ENCODE data around the gene CASP10.

CASP10 gene

GRCh38 chr2:201182650-201183364 is at the start of gene CASP10:
TSS of gene CASP10 (plus strand) at chr2:201183141. CDS start at chr2:201185778, 2,637 bp downstream.
- H3K27ac ChIP-seq (ENCODE audit: low read length): peak within 1 kb of the TSS; percentile 79
- peak within 1 kb of the TSS; percentile 79 for H3K4me2 ChIP-seq (ENCODE audit: insufficient read depth, low read length)
- peak; percentile 87 for ATAC-seq (ENCODE audit: insufficient read depth, low read depth)
- H3K9me3 ChIP-seq (ENCODE audit: insufficient read depth, low read length, severe bottlenecking): peaks cover 4% of the 10 kb centered on the region
- no peaks in the 10 kb centered on the region for H4K20me1 ChIP-seq (ENCODE audit: insufficient read depth, low read length)
- peak within 1 kb of the TSS; percentile 51 to 65 for H3K4me3 ChIP-seq (ENCODE audit: low read depth in 1 of 2, low read length in 2 of 2)
- peaks cover 26% of the 10 kb centered on the region for H3K79me2 ChIP-seq (ENCODE audit: insufficient read depth, low read length)
- no peaks in the 10 kb centered on the region for H3K27me3 ChIP-seq (ENCODE audit: insufficient read depth, low read length, poor library complexity)
- H2AFZ ChIP-seq (ENCODE audit: low read depth, low read length): peak within 1 kb of the TSS; percentile 83
- peaks cover 33% of the 10 kb centered on the region for H3K4me1 ChIP-seq (ENCODE audit: insufficient read depth, low read length)
- peak within 1 kb of the TSS; percentile 65 for H3K9ac ChIP-seq (ENCODE audit: low read depth, low read length)
- peak; percentile 44 for DNase-seq
- peaks cover 11% of the 10 kb centered on the region for H3K36me3 ChIP-seq (ENCODE audit: insufficient read depth, low read length)
- peak; percentile 76 for TF ChIP-seq CTCF (IDR thresholded peaks at IDR 0.05; ENCODE audit: borderline replicate concordance, extremely low read depth, low read length, poor library complexity, severe bottlenecking)
- no peak for TF ChIP-seq EZH2 (IDR thresholded peaks at IDR 0.05; ENCODE audit: borderline replicate concordance, low read depth, low read length, severe bottlenecking)

- H3K27me3 ChIP-seq (ENCODE audit: insufficient read depth, low read length, poor library complexity): no peaks in the 10 kb centered on the region
- H3K4me3 ChIP-seq (ENCODE audit: low read depth in 1 of 2, low read length in 2 of 2): no peak overlapping the region
- no peaks in the 10 kb centered on the region for H3K4me1 ChIP-seq (ENCODE audit: insufficient read depth, low read length)
- H3K4me2 ChIP-seq (ENCODE audit: insufficient read depth, low read length): no peak overlapping the region
- TF ChIP-seq CTCF (IDR thresholded peaks at IDR 0.05; ENCODE audit: borderline replicate concordance, extremely low read depth, low read length, poor library complexity, severe bottlenecking) (no peak), EZH2 (IDR thresholded peaks at IDR 0.05; ENCODE audit: borderline replicate concordance, low read depth, low read length, severe bottlenecking) (no peak)
- H4K20me1 ChIP-seq (ENCODE audit: insufficient read depth, low read length): no peaks in the 10 kb centered on the region
- no peak overlapping the region for H3K9ac ChIP-seq (ENCODE audit: low read depth, low read length)
- DNase-seq: no peak
- H3K79me2 ChIP-seq (ENCODE audit: insufficient read depth, low read length): peaks cover 6% of the 10 kb centered on the region; the same call in 1 of the 2 replicates
- no peak for ATAC-seq (ENCODE audit: insufficient read depth, low read depth)
- no peak overlapping the region for H2AFZ ChIP-seq (ENCODE audit: low read depth, low read length)
- H3K27ac ChIP-seq (ENCODE audit: low read length): no peak overlapping the region
- peaks cover 44% of the 10 kb centered on the region for H3K36me3 ChIP-seq (ENCODE audit: insufficient read depth, low read length)
- H3K9me3 ChIP-seq (ENCODE audit: insufficient read depth, low read length, severe bottlenecking): no peaks in the 10 kb centered on the region
These were observed 47.6 kb upstream of the CASP10 start for GRCh38 chr2:201135386-201135785.

- no peaks in the 10 kb centered on the region for H4K20me1 ChIP-seq (ENCODE audit: insufficient read depth, low read length)
- peaks cover 44% of the 10 kb centered on the region for H3K36me3 ChIP-seq (ENCODE audit: insufficient read depth, low read length)
- TF ChIP-seq EZH2 (IDR thresholded peaks at IDR 0.05; ENCODE audit: borderline replicate concordance, low read depth, low read length, severe bottlenecking) (no peak), CTCF (IDR thresholded peaks at IDR 0.05; ENCODE audit: borderline replicate concordance, extremely low read depth, low read length, poor library complexity, severe bottlenecking) (no peak)
- H3K9me3 ChIP-seq (ENCODE audit: insufficient read depth, low read length, severe bottlenecking): no peaks in the 10 kb centered on the region
- no peak overlapping the region; the same call in 1 of the 2 replicates for H3K27ac ChIP-seq (ENCODE audit: low read length)
- H3K79me2 ChIP-seq (ENCODE audit: insufficient read depth, low read length): no peaks in the 10 kb centered on the region
- no peak overlapping the region for H2AFZ ChIP-seq (ENCODE audit: low read depth, low read length)
- ATAC-seq (ENCODE audit: insufficient read depth, low read depth): no peak
- H3K4me2 ChIP-seq (ENCODE audit: insufficient read depth, low read length): no peak overlapping the region
- no peak for DNase-seq
- H3K27me3 ChIP-seq (ENCODE audit: insufficient read depth, low read length, poor library complexity): no peaks in the 10 kb centered on the region
- H3K9ac ChIP-seq (ENCODE audit: low read depth, low read length): no peak overlapping the region
- no peak overlapping the region for H3K4me3 ChIP-seq (ENCODE audit: low read depth in 1 of 2, low read length in 2 of 2)
- no peaks in the 10 kb centered on the region for H3K4me1 ChIP-seq (ENCODE audit: insufficient read depth, low read length)
These were observed 46.0 kb upstream of the CASP10 start for GRCh38 chr2:201136889-201137321.
